ENCODE measurements around the gene GART. TPM values are rescaled to one million over a fixed set of nuclear protein-coding genes. Genes with fewer than 3 reads are reported as not detected.

Gene GART
- polyA plus RNA-seq, 3 donors, result 7.4 to 28.6 (median 26.1) TPM

DNA sequence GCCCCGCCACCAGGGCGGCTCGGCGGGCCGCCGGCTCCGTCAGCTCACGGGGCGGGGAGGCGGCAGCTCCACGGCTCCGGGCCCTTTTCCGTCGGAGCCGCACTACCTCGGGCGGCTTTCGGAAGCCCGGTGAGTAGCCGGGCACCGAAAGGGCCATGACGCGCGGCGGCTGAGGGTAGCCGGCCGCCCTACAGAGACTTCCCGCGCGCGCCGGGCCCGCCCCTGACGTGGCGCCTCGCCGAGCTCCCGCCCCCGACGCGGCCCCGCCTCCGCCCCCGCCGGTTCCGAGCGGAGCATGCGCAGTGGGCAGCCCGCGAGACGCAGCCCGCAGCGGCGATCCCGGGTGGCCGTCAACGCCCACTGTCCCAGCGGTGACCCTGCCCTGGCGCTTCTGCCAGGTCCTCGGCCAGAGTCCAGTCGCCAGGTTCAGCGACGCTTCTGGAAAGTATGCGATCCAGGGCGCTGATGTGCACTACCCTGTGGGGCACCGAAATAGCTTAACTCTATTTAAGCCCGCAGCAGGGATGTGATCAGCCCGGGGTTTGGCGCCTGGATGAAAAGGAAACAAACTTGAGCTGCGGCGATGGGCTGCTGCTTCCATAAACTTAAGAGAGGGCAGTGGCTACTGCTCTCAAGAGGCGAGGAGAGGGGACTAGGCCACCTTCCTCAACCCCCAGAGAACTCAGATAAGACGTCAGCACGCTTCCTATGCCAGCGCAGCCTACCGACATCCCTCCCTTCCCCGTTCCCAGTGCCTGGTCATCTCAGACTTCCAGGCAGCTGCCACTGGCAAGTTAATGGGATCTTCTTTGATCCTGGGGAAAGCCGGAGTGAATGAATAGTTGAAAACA is 46.8 kb upstream of the GART start, which contains the start of gene DONSON:
Gene DONSON, minus strand, starts transcription at position 200 of the 851 bp plus-strand sequence. Its CDS starts 43 bp downstream, at position 157.
- H3K36me3 Mint-ChIP-seq, result peaks cover 4 to 11% of the 10 kb centered on the region in 2 donors

More for the DNA sequence above, 46.8 kb upstream of the GART start, which contains the start of gene DONSON:
- TF ChIP-seq, protein P1, sequence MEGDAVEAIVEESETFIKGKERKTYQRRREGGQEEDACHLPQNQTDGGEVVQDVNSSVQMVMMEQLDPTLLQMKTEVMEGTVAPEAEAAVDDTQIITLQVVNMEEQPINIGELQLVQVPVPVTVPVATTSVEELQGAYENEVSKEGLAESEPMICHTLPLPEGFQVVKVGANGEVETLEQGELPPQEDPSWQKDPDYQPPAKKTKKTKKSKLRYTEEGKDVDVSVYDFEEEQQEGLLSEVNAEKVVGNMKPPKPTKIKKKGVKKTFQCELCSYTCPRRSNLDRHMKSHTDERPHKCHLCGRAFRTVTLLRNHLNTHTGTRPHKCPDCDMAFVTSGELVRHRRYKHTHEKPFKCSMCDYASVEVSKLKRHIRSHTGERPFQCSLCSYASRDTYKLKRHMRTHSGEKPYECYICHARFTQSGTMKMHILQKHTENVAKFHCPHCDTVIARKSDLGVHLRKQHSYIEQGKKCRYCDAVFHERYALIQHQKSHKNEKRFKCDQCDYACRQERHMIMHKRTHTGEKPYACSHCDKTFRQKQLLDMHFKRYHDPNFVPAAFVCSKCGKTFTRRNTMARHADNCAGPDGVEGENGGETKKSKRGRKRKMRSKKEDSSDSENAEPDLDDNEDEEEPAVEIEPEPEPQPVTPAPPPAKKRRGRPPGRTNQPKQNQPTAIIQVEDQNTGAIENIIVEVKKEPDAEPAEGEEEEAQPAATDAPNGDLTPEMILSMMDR (IDR thresholded peaks at IDR 0.05), result no peak
- intact Hi-C loops (cut with micrococcal nuclease), result loop anchor here (2.0 to 5.0 kb wide), 4 partner anchors 46 to 108 kb away; partner anchors contain the start of genes CRYZL1 (in 1 of the 2), GART (in 1 of the 2), ITSN1 (in 1 of the 2) and SON (in 1 of the 2)
- Mint-ChIP-seq H3K4me1 (peaks cover 18% of the 10 kb centered on the region), H3K9me3 (no peaks in the 10 kb centered on the region), H3K27ac (peak within 1 kb of the TSS; percentile 83 to 92 (median 91)), H3K4me3 (peak within 1 kb of the TSS; percentile 92 to 98), H3K27me3 (ENCODE audit: low read depth in 3 of 3) (peaks cover 0 to 2% (median 0%) of the 10 kb centered on the region in 3 donors)
- Histone ChIP-seq H3K36me3 (replicated peaks in 1 of 2; ENCODE audit: control insufficient read depth in 1 of 2, insufficient read depth in 2 of 2, low read length in 2 of 2) (peaks cover 3 to 4% of the 10 kb centered on the region in 2 donors), H3K4me2 (replicated peaks; ENCODE audit: extremely low read depth, low read length, poor library complexity, severe bottlenecking) (peak within 1 kb of the TSS; percentile 75), H3K79me2 (ENCODE audit: insufficient read depth, low read length) (peaks cover 33% of the 10 kb centered on the region), H3K27me3 (ENCODE audit: control insufficient read depth in 2 of 2, insufficient read depth in 2 of 2, low read length in 2 of 2) (no peaks in the 10 kb centered on the region), H3K4me3 (replicated peaks in 1 of 3; ENCODE audit: low read depth in 2 of 3, low read length in 3 of 3) (peak within 1 kb of the TSS; percentile 78 to 85 (median 81)), H2AFZ (ENCODE audit: insufficient read depth, low read depth, low read length, poor library complexity, severe bottlenecking) (peak within 1 kb of the TSS; percentile 88), H3K4me1 (ENCODE audit: control insufficient read depth in 1 of 2, insufficient read depth in 2 of 2, low read length in 2 of 2) (peaks cover 10 to 16% of the 10 kb centered on the region in 2 donors), H3K9ac (ENCODE audit: insufficient read depth, low read length, poor library complexity, severe bottlenecking) (peak within 1 kb of the TSS; percentile 82), H3K9me3 (replicated peaks in 1 of 2; ENCODE audit: control insufficient read depth in 1 of 2, insufficient read depth in 1 of 2, low read length in 2 of 2) (no peaks in the 10 kb centered on the region), H4K20me1 (ENCODE audit: insufficient read depth, low read length) (no peaks in the 10 kb centered on the region), H3K27ac (ENCODE audit: low read depth in 1 of 2, low read length in 2 of 2) (peak within 1 kb of the TSS; percentile 48 to 74)
- WGBS (ENCODE audit: insufficient coverage), result under 1% methylated on average over 72 of the region's 78 CpGs
- peak; percentile 83 to 87 (median 84) for DNase-seq
